Measurements from ENCODE around the gene EDAR.

EDAR gene

GRCh38 chr2:108958002-108958401, 31.0 kb downstream of the EDAR start:
- TF ChIP-seq SIN3A (IDR thresholded peaks at IDR 0.05; ENCODE audit: borderline replicate concordance, insufficient read depth, low read length), result no peak
- no peak for TF ChIP-seq POLR2AphosphoS5 (IDR thresholded peaks at IDR 0.05; ENCODE audit: low read depth, low read length)
- no peak for TF ChIP-seq REST (IDR thresholded peaks at IDR 0.05; ENCODE audit: insufficient read depth in 1 of 2, low read depth in 2 of 2, low read length in 2 of 2)
- no peak for TF ChIP-seq FOXP2 (optimal IDR thresholded peaks at IDR 0.05; ENCODE audit: borderline replicate concordance, extremely low read depth, extremely low read length, insufficient read depth)
- TF ChIP-seq TAF1 (IDR thresholded peaks at IDR 0.05; ENCODE audit: borderline replicate concordance, insufficient read depth, low read length), result no peak

- TF ChIP-seq REST (IDR thresholded peaks at IDR 0.05; ENCODE audit: insufficient read depth in 1 of 2, low read depth in 2 of 2, low read length in 2 of 2) (no peak), FOXP2 (optimal IDR thresholded peaks at IDR 0.05; ENCODE audit: borderline replicate concordance, extremely low read depth, extremely low read length, insufficient read depth) (no peak), TAF1 (IDR thresholded peaks at IDR 0.05; ENCODE audit: borderline replicate concordance, insufficient read depth, low read length) (no peak), POLR2AphosphoS5 (IDR thresholded peaks at IDR 0.05; ENCODE audit: low read depth, low read length) (no peak), SIN3A (IDR thresholded peaks at IDR 0.05; ENCODE audit: borderline replicate concordance, insufficient read depth, low read length) (no peak)
Observed at GRCh38 chr2:108956375-108956774, 32.6 kb downstream of the EDAR start.

GRCh38 chr2:108950369-108951135, 38.5 kb downstream of the EDAR start:
- TF ChIP-seq TAF1 (IDR thresholded peaks at IDR 0.05; ENCODE audit: borderline replicate concordance, insufficient read depth, low read length) (no peak), SIN3A (IDR thresholded peaks at IDR 0.05; ENCODE audit: borderline replicate concordance, insufficient read depth, low read length) (no peak), FOXP2 (optimal IDR thresholded peaks at IDR 0.05; ENCODE audit: borderline replicate concordance, extremely low read depth, extremely low read length, insufficient read depth) (no peak), POLR2AphosphoS5 (IDR thresholded peaks at IDR 0.05; ENCODE audit: low read depth, low read length) (no peak), REST (IDR thresholded peaks at IDR 0.05; ENCODE audit: insufficient read depth in 1 of 2, low read depth in 2 of 2, low read length in 2 of 2) (no peak)

- TF ChIP-seq FOXP2 (optimal IDR thresholded peaks at IDR 0.05; ENCODE audit: borderline replicate concordance, extremely low read depth, extremely low read length, insufficient read depth) (no peak), POLR2AphosphoS5 (IDR thresholded peaks at IDR 0.05; ENCODE audit: low read depth, low read length) (no peak), REST (IDR thresholded peaks at IDR 0.05; ENCODE audit: insufficient read depth in 1 of 2, low read depth in 2 of 2, low read length in 2 of 2) (no peak), TAF1 (IDR thresholded peaks at IDR 0.05; ENCODE audit: borderline replicate concordance, insufficient read depth, low read length) (no peak), SIN3A (IDR thresholded peaks at IDR 0.05; ENCODE audit: borderline replicate concordance, insufficient read depth, low read length) (no peak)
Observed at GRCh38 chr2:108949316-108950239, 39.4 kb downstream of the EDAR start.
